ENCODE results near the gene FAR1.

- TF ChIP-seq, protein P1, sequence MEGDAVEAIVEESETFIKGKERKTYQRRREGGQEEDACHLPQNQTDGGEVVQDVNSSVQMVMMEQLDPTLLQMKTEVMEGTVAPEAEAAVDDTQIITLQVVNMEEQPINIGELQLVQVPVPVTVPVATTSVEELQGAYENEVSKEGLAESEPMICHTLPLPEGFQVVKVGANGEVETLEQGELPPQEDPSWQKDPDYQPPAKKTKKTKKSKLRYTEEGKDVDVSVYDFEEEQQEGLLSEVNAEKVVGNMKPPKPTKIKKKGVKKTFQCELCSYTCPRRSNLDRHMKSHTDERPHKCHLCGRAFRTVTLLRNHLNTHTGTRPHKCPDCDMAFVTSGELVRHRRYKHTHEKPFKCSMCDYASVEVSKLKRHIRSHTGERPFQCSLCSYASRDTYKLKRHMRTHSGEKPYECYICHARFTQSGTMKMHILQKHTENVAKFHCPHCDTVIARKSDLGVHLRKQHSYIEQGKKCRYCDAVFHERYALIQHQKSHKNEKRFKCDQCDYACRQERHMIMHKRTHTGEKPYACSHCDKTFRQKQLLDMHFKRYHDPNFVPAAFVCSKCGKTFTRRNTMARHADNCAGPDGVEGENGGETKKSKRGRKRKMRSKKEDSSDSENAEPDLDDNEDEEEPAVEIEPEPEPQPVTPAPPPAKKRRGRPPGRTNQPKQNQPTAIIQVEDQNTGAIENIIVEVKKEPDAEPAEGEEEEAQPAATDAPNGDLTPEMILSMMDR (IDR thresholded peaks at IDR 0.05) = no peak
- TF ChIP-seq POLR2AphosphoS5 (IDR thresholded peaks at IDR 0.05) = no peak
These were observed 33.2 kb upstream of the FAR1 start for GRCh38 chr11:13635290-13635689.

Measured in transverse colon (tissue), 4 donors.